NCI-H2196 treated with DMSO at 0.1 percent for 48 hours (cell line): ENCODE results near the gene SARDH.
"Not testable (repeated sequence)": the region's sequence is repeated elsewhere in the genome, so short reads cannot be mapped to it uniquely, and the experiment has no call there.

Experiments used
- DNase-seq: peaks from one replicate; lab custom pipeline; 2025; ENCODE audit not compliant: unreplicated experiment; lab: John Stamatoyannopoulos, UW

Gene SARDH

DNA sequence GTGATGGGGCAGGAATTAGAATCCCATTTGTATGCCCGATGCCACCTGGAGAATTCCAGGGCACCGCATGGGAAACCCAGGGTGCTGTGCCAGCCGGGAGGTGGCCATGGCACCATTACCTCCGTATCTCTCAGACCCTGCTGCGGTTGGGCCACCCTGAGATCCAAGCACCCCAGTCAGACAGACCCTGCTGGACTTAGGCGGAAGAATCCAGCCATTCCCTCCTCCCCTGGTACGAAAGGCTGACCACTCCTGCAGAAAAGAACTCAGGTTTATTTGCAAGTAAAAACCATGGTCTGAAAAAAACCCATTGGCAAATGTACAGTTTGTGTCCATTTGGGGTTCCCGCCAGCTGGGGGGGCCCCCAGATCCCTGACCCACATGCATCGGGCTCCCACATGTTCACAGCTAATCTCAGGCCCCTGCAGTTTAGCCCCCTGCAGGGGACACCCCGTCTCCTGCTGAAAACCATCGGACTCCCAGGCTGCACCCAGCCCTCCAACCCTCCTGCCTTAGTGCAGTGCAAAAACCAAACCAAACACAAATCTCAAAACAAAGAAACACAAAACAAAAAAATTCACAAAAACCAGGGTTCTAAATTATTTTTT is 23.6 kb upstream of the SARDH start:
- DNase-seq, result no peak

DNA sequence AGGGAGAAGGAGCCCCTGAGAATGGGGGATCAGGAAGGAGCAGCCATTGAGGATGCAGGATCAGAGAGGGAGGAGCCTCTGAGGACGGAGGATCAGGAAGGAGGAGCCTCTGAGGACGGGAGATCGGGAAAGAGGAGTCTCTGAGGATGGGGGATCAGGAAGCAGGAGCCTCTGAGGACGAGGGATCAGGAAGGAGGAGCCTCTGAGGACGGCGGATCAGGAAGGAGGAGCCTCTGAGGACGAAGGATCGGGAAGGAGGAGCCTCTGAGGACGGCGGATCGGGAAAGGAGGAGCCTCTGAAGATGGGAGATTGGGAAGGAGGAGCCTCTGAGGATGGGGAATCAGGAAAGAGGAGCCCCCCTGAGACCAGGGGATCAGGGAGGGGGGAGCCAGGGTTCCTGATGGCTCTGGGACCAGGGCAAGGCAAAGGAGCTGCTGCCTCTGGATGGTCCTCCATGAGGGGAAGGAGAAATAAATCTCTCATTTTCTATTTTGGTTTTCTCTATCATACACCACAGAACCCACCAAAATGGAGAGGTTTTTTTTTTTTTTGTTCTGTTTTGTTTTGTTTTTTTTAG is 22.6 kb upstream of the SARDH start:
- DNase-seq, result no peak

DNA sequence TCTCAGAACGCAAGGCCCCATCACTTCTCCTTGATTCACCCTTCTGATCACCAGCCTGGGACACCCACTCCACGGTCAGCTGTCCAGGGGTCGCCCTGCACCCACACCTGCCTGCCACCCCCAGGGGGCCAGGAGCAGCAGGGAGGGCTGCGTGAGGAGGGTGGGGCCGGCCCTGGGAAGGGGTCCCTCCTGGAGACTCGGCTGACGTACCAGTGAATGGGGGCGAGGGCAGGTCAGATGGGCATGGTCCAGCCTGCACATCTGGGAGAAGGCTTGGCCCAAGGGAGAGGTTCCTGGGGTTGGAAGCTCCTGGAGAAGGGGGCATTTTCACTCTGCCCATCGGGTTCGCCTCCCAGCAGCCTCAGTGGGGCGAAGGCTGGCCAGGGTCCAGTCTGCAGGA is 21.8 kb upstream of the SARDH start:
- DNase-seq, result no peak

GRCh38 chr9:133759146-133759900 is 21.2 kb upstream of the SARDH start:
- no peak for DNase-seq

GRCh38 chr9:133758228-133758627 is 20.1 kb upstream of the SARDH start:
- DNase-seq, result no peak

DNA sequence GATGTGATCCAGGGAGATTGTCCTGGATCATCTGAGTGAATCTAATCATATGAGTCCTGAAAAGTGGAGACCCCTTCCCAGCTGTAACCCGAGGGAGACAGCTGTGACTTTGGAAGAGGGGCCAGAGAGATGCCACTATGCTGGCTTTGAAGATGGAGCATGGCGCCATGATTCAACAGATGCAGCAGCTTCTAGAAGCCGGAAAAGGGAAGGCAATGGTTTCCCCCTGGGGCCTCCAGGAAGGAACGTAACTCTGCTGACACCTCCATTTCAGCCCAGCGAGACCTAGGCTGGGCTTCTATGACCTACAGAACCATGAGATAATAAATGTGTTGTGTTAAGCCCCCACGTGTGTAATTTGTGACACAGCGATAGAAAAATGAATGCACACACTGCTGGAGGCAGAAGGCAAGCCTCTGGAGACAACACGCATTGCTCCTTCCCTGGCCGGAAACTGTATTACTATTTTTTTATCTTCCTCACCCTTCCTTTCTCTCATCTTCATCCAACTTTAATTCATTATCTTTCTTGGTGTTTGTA is 16.6 kb upstream of the SARDH start:
- no peak for DNase-seq

- DNase-seq, result no peak
Measured at GRCh38 chr9:133754187-133754586, 16.0 kb upstream of the SARDH start.

GRCh38 chr9:133752739-133753446 is 14.7 kb upstream of the SARDH start:
- no peak for DNase-seq

GRCh38 chr9:133750982-133751649 is 13.0 kb upstream of the SARDH start:
- DNase-seq, result no peak

DNA sequence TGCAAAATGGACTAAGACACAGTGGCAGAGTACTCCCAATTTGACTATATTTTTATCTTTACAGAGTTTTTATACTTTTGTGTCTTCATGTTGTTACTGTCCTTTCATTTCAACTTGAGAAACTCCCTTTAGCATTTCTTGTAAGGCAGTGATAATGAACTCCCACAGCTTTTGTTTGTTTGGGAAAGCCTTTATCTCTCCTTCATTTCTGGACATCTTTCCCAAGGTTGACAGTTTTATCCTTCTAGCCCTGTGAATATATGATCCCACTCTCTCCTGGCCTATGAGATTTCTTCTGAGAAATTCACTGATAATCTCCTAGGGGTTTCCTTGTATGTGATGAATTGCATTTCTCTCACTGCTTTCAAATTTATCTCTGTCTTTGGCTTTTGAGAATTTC is 9.2 kb upstream of the SARDH start:
- no peak for DNase-seq

DNA sequence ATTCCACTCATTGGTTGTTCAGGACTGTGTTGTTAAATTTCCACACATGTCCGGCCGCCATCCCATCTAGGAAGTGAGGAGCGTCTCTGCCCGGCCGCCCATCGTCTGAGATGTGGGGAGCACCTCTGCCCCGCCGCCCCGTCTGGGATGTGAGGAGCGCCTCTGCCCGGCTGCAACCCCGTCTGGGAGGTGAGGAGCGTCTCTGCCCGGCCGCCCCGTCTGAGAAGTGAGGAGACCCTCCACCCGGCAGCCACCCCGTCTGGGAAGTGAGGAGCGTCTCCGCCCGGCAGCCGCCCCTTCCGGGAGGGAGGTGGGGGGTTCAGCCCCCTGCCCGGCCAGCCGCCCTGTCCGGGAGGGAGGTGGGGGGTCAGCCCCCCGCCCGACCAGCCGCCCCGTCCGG is 6.4 kb upstream of the SARDH start:
- DNase-seq, result not testable (repeated sequence)

- peak; percentile 37 for DNase-seq
Measured at GRCh38 chr9:133742849-133743444, 4.8 kb upstream of the SARDH start.

- DNase-seq, result no peak
Measured at GRCh38 chr9:133742251-133742650, 4.1 kb upstream of the SARDH start.

- DNase-seq, result no peak
Measured at GRCh38 chr9:133741716-133742115, 3.6 kb upstream of the SARDH start.

GRCh38 chr9:133740911-133741310 is 2.8 kb upstream of the SARDH start:
- no peak for DNase-seq

DNA sequence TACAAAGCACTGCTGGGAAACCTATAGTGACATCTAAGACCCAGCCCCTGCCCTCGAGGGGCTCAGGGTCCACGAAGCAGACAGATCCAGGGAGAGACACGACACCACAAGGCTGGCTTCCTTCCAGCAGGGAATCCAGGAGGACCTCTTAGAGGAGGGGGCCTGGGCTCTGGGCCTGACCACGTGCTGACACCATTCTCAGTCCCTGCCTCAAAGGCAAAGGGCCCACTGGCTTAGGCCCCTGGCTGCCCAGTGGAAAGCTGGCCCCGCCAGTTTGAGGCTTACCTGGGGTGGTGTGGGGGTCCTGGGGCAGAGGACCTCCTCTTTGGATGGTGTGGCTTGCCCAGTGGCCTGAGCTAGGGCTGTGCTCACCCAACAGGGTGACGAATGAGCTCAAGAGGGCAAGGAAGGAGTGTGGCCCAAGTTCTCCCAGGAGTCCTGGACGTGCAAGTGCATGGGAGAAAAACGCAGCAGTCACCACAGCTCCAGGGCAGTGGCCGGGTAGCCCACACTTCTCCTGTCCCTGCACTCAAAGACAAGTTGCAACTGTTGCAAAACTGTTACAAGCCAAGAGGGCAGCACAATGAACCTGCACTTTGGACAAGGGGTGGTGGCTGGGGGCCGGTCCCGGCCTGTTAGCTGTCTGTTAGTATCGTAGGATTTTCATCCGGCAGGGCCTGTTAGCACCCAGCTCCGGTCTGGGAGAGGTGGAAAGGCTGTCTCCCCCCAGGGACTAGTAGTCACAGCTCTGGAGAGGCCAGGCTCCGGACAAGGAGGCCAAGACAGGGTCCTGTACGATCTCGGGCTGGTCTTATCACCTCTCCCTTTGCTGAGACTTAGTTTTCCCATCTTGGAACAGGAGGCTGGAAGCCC is 1.5 kb upstream of the SARDH start:
- no peak for DNase-seq

GRCh38 chr9:133738640-133739225 is 581 bp upstream of the SARDH start:
- DNase-seq, result no peak

DNA sequence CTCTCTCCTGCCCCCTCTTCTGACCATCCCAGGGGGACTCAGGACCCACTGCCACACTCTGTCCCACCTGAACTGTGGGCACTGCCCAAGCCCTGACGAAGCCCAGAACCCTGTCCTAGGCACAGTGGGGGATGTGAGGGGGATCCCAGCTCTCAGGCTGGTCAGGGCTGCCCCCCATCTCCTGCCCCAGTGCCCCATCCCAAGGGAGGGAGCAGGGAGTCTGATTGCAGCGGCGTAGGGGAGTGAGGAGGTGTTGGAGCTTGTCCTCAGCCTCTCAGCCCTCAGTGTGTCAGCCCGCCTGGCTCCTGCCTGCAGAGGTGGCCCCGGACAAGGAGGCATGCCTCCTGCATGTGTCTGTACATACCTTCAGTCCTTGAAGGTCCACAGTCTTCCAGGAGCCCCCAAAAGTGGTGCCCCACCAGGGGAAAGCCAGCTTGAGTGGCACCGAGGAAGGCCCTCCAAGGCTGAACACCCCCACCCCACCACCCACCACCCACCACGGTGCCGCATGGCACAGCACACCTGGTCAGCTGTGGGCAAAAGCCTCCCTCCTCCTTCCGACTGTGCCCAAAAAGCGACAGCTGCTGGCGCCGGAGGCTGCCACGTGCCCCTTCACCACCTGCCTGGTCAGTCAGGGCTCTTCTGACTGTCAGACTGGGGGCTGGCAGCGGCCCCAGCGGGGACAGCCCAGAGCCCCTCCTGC is 930 bp downstream of the SARDH start:
- DNase-seq, result peak; percentile 71

- no peak for DNase-seq
Measured at GRCh38 chr9:133735931-133736330, 2.2 kb downstream of the SARDH start.
